ENCODE measurements around the gene EIF2B4. TPM values are rescaled to one million over a fixed set of nuclear protein-coding genes. Genes with fewer than 3 reads are reported as not detected.

The EIF2B4 gene
- 55.8 TPM for polyA plus RNA-seq (2013, experiment 1 of 2)
- 48.2 TPM for polyA plus RNA-seq (2013, experiment 2 of 2)

- H3K9me3 ChIP-seq (ENCODE audit: control insufficient read depth, low read length): no peaks in the 10 kb centered on the region
- H3K36me3 ChIP-seq (ENCODE audit: control insufficient read depth, insufficient read depth, low read length): peaks cover 72% of the 10 kb centered on the region
- peak within 1 kb of the TSS; percentile 97 for H3K4me3 ChIP-seq (ENCODE audit: extremely low read depth, insufficient read depth, low read length, poor library complexity, severe bottlenecking)
- peak within 1 kb of the TSS; percentile 78 for H3K27ac ChIP-seq (ENCODE audit: low read depth, low read length, severe bottlenecking)
- peaks cover 6% of the 10 kb centered on the region for H3K4me1 ChIP-seq (ENCODE audit: control insufficient read depth, insufficient read depth, low read length, poor library complexity, severe bottlenecking)
- 0% methylated on average over 70 to 85 of the region's 85 CpGs for WGBS, 2 experiments (ENCODE audit: insufficient coverage in 2 of 2)
Observed at GRCh38 chr2:27370026-27370815, at the start of gene EIF2B4, which contains the start of gene SNX17. Gene EIF2B4, minus strand, starts transcription at chr2:27370338. Its CDS starts 24 bp downstream, at chr2:27370314. Gene SNX17, plus strand, starts transcription at chr2:27370616. Its CDS starts 128 bp downstream, at chr2:27370744.

- Histone ChIP-seq H3K27ac (ENCODE audit: low read depth, low read length, severe bottlenecking) (no peak overlapping the region), H3K4me1 (ENCODE audit: control insufficient read depth, insufficient read depth, low read length, poor library complexity, severe bottlenecking) (no peaks in the 10 kb centered on the region), H3K9me3 (ENCODE audit: control insufficient read depth, low read length) (no peaks in the 10 kb centered on the region), H3K36me3 (ENCODE audit: control insufficient read depth, insufficient read depth, low read length) (no peaks in the 10 kb centered on the region), H3K4me3 (ENCODE audit: extremely low read depth, insufficient read depth, low read length, poor library complexity, severe bottlenecking) (no peak overlapping the region)
- WGBS, 2 experiments (ENCODE audit: insufficient coverage in 2 of 2): 87 to 91% methylated on average over 5 to 6 of the region's 6 CpGs
Observed at GRCh38 chr2:27416151-27416550, 46.0 kb upstream of the EIF2B4 start.

GRCh38 chr2:27412419-27413152 lies 42.4 kb upstream of the EIF2B4 start:
- 77 to 94% methylated on average over 5 to 6 of the region's 9 CpGs for WGBS, 2 experiments (ENCODE audit: insufficient coverage in 2 of 2)
- Histone ChIP-seq H3K36me3 (ENCODE audit: control insufficient read depth, insufficient read depth, low read length) (peaks cover 2% of the 10 kb centered on the region), H3K27ac (ENCODE audit: low read depth, low read length, severe bottlenecking) (no peak overlapping the region), H3K9me3 (ENCODE audit: control insufficient read depth, low read length) (no peaks in the 10 kb centered on the region), H3K4me3 (ENCODE audit: extremely low read depth, insufficient read depth, low read length, poor library complexity, severe bottlenecking) (no peak overlapping the region), H3K4me1 (ENCODE audit: control insufficient read depth, insufficient read depth, low read length, poor library complexity, severe bottlenecking) (peaks cover 2% of the 10 kb centered on the region)

- peak within 1 kb of the TSS; percentile 77 for H3K27ac ChIP-seq (ENCODE audit: low read depth, low read length, severe bottlenecking)
- H3K4me1 ChIP-seq (ENCODE audit: control insufficient read depth, insufficient read depth, low read length, poor library complexity, severe bottlenecking): peaks cover 2% of the 10 kb centered on the region
- H3K9me3 ChIP-seq (ENCODE audit: control insufficient read depth, low read length): no peaks in the 10 kb centered on the region
- H3K36me3 ChIP-seq (ENCODE audit: control insufficient read depth, insufficient read depth, low read length): peaks cover 15% of the 10 kb centered on the region
- 5% methylated on average over 49 to 78 of the region's 82 CpGs for WGBS, 2 experiments (ENCODE audit: insufficient coverage in 2 of 2)
- peak within 1 kb of the TSS; percentile 87 for H3K4me3 ChIP-seq (ENCODE audit: extremely low read depth, insufficient read depth, low read length, poor library complexity, severe bottlenecking)
Observed at GRCh38 chr2:27409321-27410073, 39.4 kb upstream of the EIF2B4 start, which contains the start of gene PPM1G. Gene PPM1G, minus strand, starts transcription at chr2:27409591. Its CDS starts 169 bp downstream, at chr2:27409422.

- H3K9me3 ChIP-seq (ENCODE audit: control insufficient read depth, low read length): no peaks in the 10 kb centered on the region
- peak overlapping the region; percentile 77 for H3K27ac ChIP-seq (ENCODE audit: low read depth, low read length, severe bottlenecking)
- peak overlapping the region; percentile 87 for H3K4me3 ChIP-seq (ENCODE audit: extremely low read depth, insufficient read depth, low read length, poor library complexity, severe bottlenecking)
- peaks cover 2% of the 10 kb centered on the region for H3K4me1 ChIP-seq (ENCODE audit: control insufficient read depth, insufficient read depth, low read length, poor library complexity, severe bottlenecking)
- WGBS, 2 experiments (ENCODE audit: insufficient coverage in 2 of 2): 0 to 1% methylated on average over 24 of the region's 33 CpGs
- H3K36me3 ChIP-seq (ENCODE audit: control insufficient read depth, insufficient read depth, low read length): peaks cover 20% of the 10 kb centered on the region
Observed at GRCh38 chr2:27408601-27409320, 38.6 kb upstream of the EIF2B4 start.

GRCh38 chr2:27407798-27408491 lies 37.8 kb upstream of the EIF2B4 start:
- Histone ChIP-seq H3K27ac (ENCODE audit: low read depth, low read length, severe bottlenecking) (no peak overlapping the region), H3K4me1 (ENCODE audit: control insufficient read depth, insufficient read depth, low read length, poor library complexity, severe bottlenecking) (peaks cover 2% of the 10 kb centered on the region)
- 9 to 21% methylated on average over 6 to 7 of the region's 16 CpGs for WGBS, 2 experiments (ENCODE audit: insufficient coverage in 2 of 2)

GRCh38 chr2:27400348-27401135 lies 30.4 kb upstream of the EIF2B4 start:
- H3K4me1 ChIP-seq (ENCODE audit: control insufficient read depth, insufficient read depth, low read length, poor library complexity, severe bottlenecking): no peaks in the 10 kb centered on the region
- no peak overlapping the region for H3K4me3 ChIP-seq (ENCODE audit: extremely low read depth, insufficient read depth, low read length, poor library complexity, severe bottlenecking)
- H3K27ac ChIP-seq (ENCODE audit: low read depth, low read length, severe bottlenecking): no peak overlapping the region
- H3K36me3 ChIP-seq (ENCODE audit: control insufficient read depth, insufficient read depth, low read length): peaks cover 51% of the 10 kb centered on the region
- whole genome bisulfite sequencing, 2 experiments (ENCODE audit: insufficient coverage in 2 of 2): no CpG with 5 or more reads among the region's 2 CpGs
- H3K9me3 ChIP-seq (ENCODE audit: control insufficient read depth, low read length): no peaks in the 10 kb centered on the region

More at GRCh38 chr2:27407798-27408491, 37.8 kb upstream of the EIF2B4 start:
- no peaks in the 10 kb centered on the region for H3K9me3 ChIP-seq (ENCODE audit: control insufficient read depth, low read length)
- peaks cover 28% of the 10 kb centered on the region for H3K36me3 ChIP-seq (ENCODE audit: control insufficient read depth, insufficient read depth, low read length)
- peak overlapping the region; percentile 87 for H3K4me3 ChIP-seq (ENCODE audit: extremely low read depth, insufficient read depth, low read length, poor library complexity, severe bottlenecking)

GRCh38 chr2:27398962-27399361 lies 28.8 kb upstream of the EIF2B4 start:
- Histone ChIP-seq H3K36me3 (ENCODE audit: control insufficient read depth, insufficient read depth, low read length) (peaks cover 44% of the 10 kb centered on the region), H3K27ac (ENCODE audit: low read depth, low read length, severe bottlenecking) (no peak overlapping the region), H3K9me3 (ENCODE audit: control insufficient read depth, low read length) (no peaks in the 10 kb centered on the region), H3K4me1 (ENCODE audit: control insufficient read depth, insufficient read depth, low read length, poor library complexity, severe bottlenecking) (no peaks in the 10 kb centered on the region), H3K4me3 (ENCODE audit: extremely low read depth, insufficient read depth, low read length, poor library complexity, severe bottlenecking) (no peak overlapping the region)
- WGBS, 2 experiments (ENCODE audit: insufficient coverage in 2 of 2): 90% methylated on average over 5 of the region's 5 CpGs; no CpG with 5 or more reads in 1 of the 2 experiments

GRCh38 chr2:27393225-27393624 lies 23.1 kb upstream of the EIF2B4 start:
- Histone ChIP-seq H3K4me1 (ENCODE audit: control insufficient read depth, insufficient read depth, low read length, poor library complexity, severe bottlenecking) (no peaks in the 10 kb centered on the region), H3K9me3 (ENCODE audit: control insufficient read depth, low read length) (no peaks in the 10 kb centered on the region), H3K4me3 (ENCODE audit: extremely low read depth, insufficient read depth, low read length, poor library complexity, severe bottlenecking) (no peak overlapping the region), H3K36me3 (ENCODE audit: control insufficient read depth, insufficient read depth, low read length) (peaks cover 31% of the 10 kb centered on the region), H3K27ac (ENCODE audit: low read depth, low read length, severe bottlenecking) (no peak overlapping the region)
- 95 to 99% methylated on average over 32 to 33 of the region's 33 CpGs for WGBS, 2 experiments (ENCODE audit: insufficient coverage in 2 of 2)

Data from mesodermal cell (in vitro differentiated cells).